Activated CD4-positive, alpha-beta T cell treated with anti-CD3 and anti-CD28 coated beads, Interleukin-2, amount 10 ng/mL, durations not matched to agents 7 days and 5 days (primary cell): ENCODE data around the gene ADAT2. TPM values are rescaled to one million over a fixed set of nuclear protein-coding genes. Genes with fewer than 3 reads are reported as not detected.

ENCODE experiments used
- CTCF ChIA-PET: fragments of 350-600 bp; sonication (Branson Sonifier 250); formaldehyde crosslinking; loops from one replicate; lab custom pipeline; 2021; ENCODE audit warnings: antibody characterized with exemption; lab: Charles Lee
- POLR2A ChIA-PET: fragments of 350-600 bp; sonication (Branson Sonifier 250); formaldehyde crosslinking; loops from one replicate; lab custom pipeline; 2021; ENCODE audit warnings: antibody characterized with exemption; lab: Charles Lee
- DNase-seq: peaks from one replicate; pipeline ENCODE4 v3.0.0-alpha.2; 2020
- H3K27ac Mint-ChIP-seq: one replicate; pipeline ENCODE4 v1.8.0; 2021; ENCODE audit warnings: mild to moderate bottlenecking, moderate library complexity, mixed read lengths
- H3K27me3 Mint-ChIP-seq: one replicate; pipeline ENCODE4 v1.8.0; 2021; ENCODE audit warnings: mixed read lengths
- H3K36me3 Mint-ChIP-seq: one replicate; pipeline ENCODE4 v1.8.0; 2021; ENCODE audit warnings: low read depth, mixed read lengths
- H3K4me1 Mint-ChIP-seq: one replicate; pipeline ENCODE4 v1.8.0; 2021; ENCODE audit warnings: mixed read lengths
- H3K4me3 Mint-ChIP-seq: one replicate; pipeline ENCODE4 v1.8.0; 2021; ENCODE audit warnings: mild to moderate bottlenecking, moderate library complexity, mixed read lengths
- H3K9me3 Mint-ChIP-seq: one replicate; pipeline ENCODE4 v1.8.0; 2021; ENCODE audit warnings: mixed read lengths
- total RNA-seq, 2 experiments: library from RNA; stranded (reverse); gene quantifications; one replicate each; pipeline ENCODE4 v1.2.3, GENCODE V29; 2021

ADAT2 gene
- total RNA-seq, 2 experiments from 2014 or later = 19.1 to 20.2 TPM

DNA sequence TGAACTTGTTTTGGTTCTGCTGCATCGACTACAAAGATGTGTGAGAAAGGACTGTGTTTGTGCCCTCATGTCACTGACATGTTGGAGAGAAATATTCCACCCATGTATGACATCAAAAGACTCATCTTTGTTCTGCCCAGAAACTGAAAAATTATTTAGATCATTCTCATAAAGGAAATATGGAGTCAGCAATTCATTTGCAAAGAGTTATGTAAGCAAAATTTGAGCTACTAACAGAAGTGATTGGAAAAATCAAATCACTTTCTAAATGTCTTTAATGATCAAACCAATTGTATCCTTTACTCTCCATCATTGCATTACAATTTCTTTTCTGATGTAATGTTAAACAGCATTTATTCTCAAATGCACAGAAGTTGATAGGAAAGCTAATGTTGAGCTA is 19.3 kb downstream of the ADAT2 start:
- no peak for DNase-seq
- CTCF ChIA-PET = interaction anchor here (1.0 kb wide), 1 partner anchor 11 kb away, joined by 3 read pairs; no protein-coding TSS in a partner anchor
- peaks cover 2% of the 10 kb centered on the region for H3K4me1 Mint-ChIP-seq
- peaks cover 7% of the 10 kb centered on the region for H3K36me3 Mint-ChIP-seq
- H3K9me3 Mint-ChIP-seq = no peaks in the 10 kb centered on the region
- no peaks in the 10 kb centered on the region for H3K27me3 Mint-ChIP-seq
- POLR2A ChIA-PET = no interaction called here
- no peak overlapping the region for H3K27ac Mint-ChIP-seq
- H3K4me3 Mint-ChIP-seq = no peak overlapping the region

DNA sequence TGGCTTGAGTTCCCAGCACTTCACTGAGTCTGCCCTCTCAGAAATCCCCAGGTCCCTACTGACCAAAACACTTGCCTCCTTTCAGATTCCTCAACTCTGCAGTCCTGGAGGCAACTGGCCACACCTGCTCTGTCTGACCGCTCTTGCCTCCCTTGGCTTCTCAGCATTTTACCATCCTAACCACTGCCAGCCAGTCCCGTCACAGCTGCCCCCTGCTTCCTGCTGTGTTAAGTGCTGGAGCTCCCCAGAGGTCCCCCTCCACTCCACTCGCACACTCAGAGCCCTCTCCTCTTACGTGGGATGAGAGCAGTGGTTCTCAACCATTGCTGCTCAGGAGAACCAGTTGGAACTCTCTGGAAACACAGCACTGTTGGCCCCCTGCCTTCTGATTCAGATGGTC is 20.5 kb downstream of the ADAT2 start:
- Mint-ChIP-seq H3K9me3 (no peaks in the 10 kb centered on the region), H3K4me1 (peaks cover 2% of the 10 kb centered on the region), H3K27me3 (no peaks in the 10 kb centered on the region), H3K27ac (no peak overlapping the region), H3K4me3 (no peak overlapping the region), H3K36me3 (peaks cover 3% of the 10 kb centered on the region)
- POLR2A ChIA-PET = no interaction called here
- DNase-seq = no peak
- CTCF ChIA-PET = no interaction called here

DNA sequence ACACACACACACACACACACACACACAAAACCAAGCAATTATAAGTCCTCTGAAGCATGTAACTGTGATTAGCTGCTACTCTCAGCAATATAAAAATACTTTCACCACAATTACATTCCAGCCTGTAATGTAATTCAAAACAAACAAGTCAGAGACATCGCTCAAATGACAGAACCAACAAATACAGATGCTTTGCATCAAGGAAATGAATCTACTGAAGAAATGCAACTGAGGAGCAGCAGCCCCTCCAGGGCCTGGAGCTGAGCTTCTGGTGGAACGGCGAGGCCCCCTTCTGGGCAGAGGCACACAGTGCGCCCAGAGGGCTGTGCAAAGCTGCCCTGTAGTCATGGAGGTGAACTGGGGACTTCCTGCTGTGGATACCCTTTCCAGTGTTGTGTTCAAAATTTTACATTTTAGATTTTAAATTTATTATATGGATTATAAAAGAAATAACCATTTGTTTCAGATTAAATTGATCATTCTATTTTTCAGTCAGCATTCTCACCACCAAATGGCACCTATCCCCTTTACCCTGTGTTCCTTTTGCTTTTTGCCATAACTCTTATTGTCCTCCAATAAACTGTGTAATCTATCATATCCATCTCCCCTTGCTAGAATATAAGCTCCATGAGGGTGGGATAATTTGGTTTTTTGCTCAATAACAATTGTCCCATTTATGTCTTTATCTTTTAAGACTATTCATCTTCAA is 23.2 kb downstream of the ADAT2 start:
- ChIA-PET POLR2A (interaction anchor here (0.7 kb wide), 1 partner anchor 84 kb away, joined by 3 read pairs; the partner anchor contains the start of gene FUCA2), CTCF (interaction anchor here (0.6 to 2.1 kb wide), 20 partner anchors 8 to 952 kb away, joined by 3 to 7 read pairs (median 4); no protein-coding TSS in a partner anchor)
- peak; percentile 76 for DNase-seq
- Mint-ChIP-seq H3K27ac (no peak overlapping the region), H3K4me3 (no peak overlapping the region), H3K9me3 (no peaks in the 10 kb centered on the region), H3K36me3 (peaks cover 5% of the 10 kb centered on the region), H3K4me1 (peaks cover 2% of the 10 kb centered on the region), H3K27me3 (no peaks in the 10 kb centered on the region)

DNA sequence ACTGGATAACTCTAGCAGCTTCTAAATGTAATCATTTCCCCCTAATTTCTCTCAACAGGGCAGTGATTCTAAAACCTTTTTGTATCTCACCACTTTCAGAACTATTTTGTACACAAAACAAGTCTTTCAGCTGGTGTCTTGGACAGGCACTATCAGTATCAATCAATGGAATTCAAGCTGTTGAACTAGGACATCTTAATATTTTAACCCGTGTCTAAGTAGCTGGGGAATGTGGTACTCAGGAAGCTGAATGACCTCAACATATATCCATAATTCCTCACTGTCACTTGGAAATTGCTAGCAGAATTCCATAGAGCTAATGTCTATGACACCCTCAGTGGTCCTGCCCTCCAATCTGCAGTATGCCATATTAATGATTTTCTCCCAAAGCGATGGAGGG is 24.5 kb downstream of the ADAT2 start:
- Mint-ChIP-seq H3K4me3 (no peak overlapping the region), H3K9me3 (no peaks in the 10 kb centered on the region), H3K4me1 (peaks cover 2% of the 10 kb centered on the region), H3K27me3 (no peaks in the 10 kb centered on the region), H3K36me3 (peaks cover 2% of the 10 kb centered on the region), H3K27ac (no peak overlapping the region)
- POLR2A ChIA-PET = interaction anchor here (0.6 kb wide), 1 partner anchor 92 kb away, joined by 4 read pairs; no protein-coding TSS in a partner anchor
- CTCF ChIA-PET = interaction anchor here (0.6 to 0.7 kb wide), 3 partner anchors 10 to 908 kb away, joined by 3 read pairs; no protein-coding TSS in a partner anchor
- DNase-seq = no peak

DNA sequence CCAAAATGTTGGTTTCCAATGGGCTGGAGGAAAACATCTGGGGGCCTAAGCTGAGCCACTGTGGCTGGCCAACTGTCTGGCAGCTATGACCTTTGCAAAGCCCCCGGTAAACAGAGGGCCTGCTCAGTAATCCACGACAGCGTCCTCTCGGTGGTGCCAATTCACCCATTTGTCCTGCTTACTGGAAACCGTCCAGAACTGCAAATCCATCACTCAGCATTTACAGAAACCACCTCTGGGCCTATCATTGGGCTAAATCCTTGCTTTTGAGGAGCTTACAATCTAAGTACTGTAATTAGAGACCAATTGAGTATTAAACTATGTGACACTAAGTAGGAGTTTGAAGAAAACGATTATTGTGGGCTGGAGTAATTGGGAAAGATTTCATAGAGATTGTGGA is 31.0 kb downstream of the ADAT2 start:
- H3K27me3 Mint-ChIP-seq = no peaks in the 10 kb centered on the region
- CTCF ChIA-PET = interaction anchor here (1.3 kb wide), 2 partner anchors 8 to 15 kb away, joined by 3 to 5 read pairs; no protein-coding TSS in a partner anchor
- no peak overlapping the region for H3K4me3 Mint-ChIP-seq
- no peak overlapping the region for H3K27ac Mint-ChIP-seq
- POLR2A ChIA-PET = no interaction called here
- H3K9me3 Mint-ChIP-seq = no peaks in the 10 kb centered on the region
- DNase-seq = no peak
- H3K36me3 Mint-ChIP-seq = no peaks in the 10 kb centered on the region
- H3K4me1 Mint-ChIP-seq = no peaks in the 10 kb centered on the region

DNA sequence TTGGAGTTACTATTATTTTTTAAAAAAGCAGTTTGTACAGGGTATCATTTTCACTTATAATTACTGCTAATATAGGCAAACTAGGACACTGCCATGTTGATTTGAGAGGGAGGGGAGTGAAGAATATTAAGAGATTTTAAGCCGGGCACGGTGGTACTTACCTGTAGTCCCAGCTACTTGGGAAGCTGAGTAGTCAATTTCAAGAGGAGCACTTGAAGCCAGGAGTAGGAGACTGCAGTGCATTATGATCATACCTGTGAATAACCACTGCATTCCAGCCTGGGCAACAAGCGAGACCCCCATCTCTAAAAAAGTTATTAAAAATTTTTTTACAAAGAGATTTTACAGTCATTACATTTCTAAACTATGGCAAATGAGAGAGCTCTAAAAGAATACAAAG is 35.7 kb downstream of the ADAT2 start:
- H3K9me3 Mint-ChIP-seq = no peaks in the 10 kb centered on the region
- DNase-seq = no peak
- CTCF ChIA-PET = interaction anchor here (0.8 to 1.4 kb wide), 2 partner anchors 10 to 89 kb away, joined by 3 to 5 read pairs; no protein-coding TSS in a partner anchor
- no peaks in the 10 kb centered on the region for H3K36me3 Mint-ChIP-seq
- H3K27me3 Mint-ChIP-seq = no peaks in the 10 kb centered on the region
- POLR2A ChIA-PET = no interaction called here
- no peak overlapping the region for H3K27ac Mint-ChIP-seq
- H3K4me1 Mint-ChIP-seq = no peaks in the 10 kb centered on the region
- H3K4me3 Mint-ChIP-seq = no peak overlapping the region

DNA sequence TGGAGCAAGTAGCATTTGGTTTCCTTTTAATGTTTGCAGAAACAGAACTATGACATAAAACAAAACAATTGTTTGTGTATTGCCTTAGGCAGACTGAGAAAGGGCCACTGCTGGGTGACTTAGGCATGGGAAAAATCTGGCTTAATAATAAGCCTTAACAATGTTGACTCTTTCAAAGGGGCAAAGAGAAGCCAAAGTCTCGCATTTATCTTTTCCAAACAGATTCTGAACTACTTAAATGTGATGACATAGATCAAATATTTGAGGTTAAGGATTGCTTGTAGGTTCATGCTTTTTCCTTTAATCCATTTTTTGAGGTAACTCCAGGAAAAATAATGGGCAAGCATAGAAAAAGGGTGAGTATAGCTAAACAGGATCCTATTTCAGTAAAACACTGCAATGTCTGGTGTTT is 39.6 kb downstream of the ADAT2 start:
- CTCF ChIA-PET = interaction anchor here (0.7 kb wide), 1 partner anchor 322 kb away, joined by 3 read pairs; no protein-coding TSS in a partner anchor
- no peak overlapping the region for H3K4me3 Mint-ChIP-seq
- H3K4me1 Mint-ChIP-seq = no peaks in the 10 kb centered on the region
- H3K27ac Mint-ChIP-seq = no peak overlapping the region
- no peaks in the 10 kb centered on the region for H3K27me3 Mint-ChIP-seq
- DNase-seq = no peak
- H3K9me3 Mint-ChIP-seq = peaks cover 5% of the 10 kb centered on the region
- POLR2A ChIA-PET = no interaction called here
- H3K36me3 Mint-ChIP-seq = no peaks in the 10 kb centered on the region

DNA sequence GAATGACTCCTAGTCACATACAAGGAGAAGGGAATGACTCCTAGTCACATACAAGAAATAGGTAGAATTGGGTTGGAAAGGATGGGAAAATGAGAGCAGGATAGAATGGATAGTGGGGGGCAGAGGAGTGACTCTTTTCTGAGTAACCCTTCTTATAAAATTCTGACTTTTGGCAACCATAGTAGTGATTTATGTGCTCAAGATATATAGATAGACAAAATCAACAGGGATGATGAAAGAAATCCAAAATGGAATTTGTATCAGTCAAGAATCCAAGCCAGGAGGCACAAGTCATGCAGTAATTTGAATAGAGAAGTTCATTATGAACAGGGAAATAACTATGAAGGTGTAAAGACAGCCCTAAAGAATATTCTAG is 41.7 kb downstream of the ADAT2 start:
- H3K4me1 Mint-ChIP-seq = no peaks in the 10 kb centered on the region
- no peak overlapping the region for H3K27ac Mint-ChIP-seq
- ChIA-PET POLR2A (no interaction called here), CTCF (no interaction called here)
- DNase-seq = no peak
- peaks cover 2% of the 10 kb centered on the region for H3K27me3 Mint-ChIP-seq
- H3K9me3 Mint-ChIP-seq = peaks cover 5% of the 10 kb centered on the region
- no peaks in the 10 kb centered on the region for H3K36me3 Mint-ChIP-seq
- H3K4me3 Mint-ChIP-seq = no peak overlapping the region

DNA sequence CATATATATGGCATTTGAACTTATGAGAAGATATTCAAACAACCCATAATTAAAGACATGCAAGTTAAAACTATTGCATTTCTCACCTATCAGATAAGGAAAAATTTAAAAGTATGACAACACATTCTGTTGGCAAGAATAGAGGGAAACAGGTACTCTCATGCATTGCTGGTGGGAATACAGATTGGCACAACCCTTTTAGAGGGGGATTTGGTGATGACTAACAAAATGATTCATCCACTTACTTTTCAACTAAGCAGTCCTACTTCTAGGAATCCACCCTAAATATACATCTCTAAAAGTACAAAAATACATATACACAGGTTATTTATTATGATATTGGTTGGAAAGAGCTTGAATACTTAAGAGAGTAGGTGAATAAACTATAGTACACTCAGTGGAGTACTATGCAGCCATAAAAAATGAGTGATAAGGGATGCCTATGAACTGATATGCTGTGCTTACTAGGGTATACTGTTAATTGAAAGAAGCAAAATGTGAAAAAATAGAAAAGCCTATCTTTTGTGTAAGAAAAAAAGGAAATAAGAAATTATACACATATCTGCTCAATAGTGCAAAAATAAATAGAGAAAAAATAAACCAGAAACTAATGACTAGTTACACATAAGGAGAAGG is 42.2 kb downstream of the ADAT2 start:
- ChIA-PET POLR2A (no interaction called here), CTCF (no interaction called here)
- Mint-ChIP-seq H3K4me3 (no peak overlapping the region), H3K4me1 (no peaks in the 10 kb centered on the region), H3K27me3 (peaks cover 2% of the 10 kb centered on the region), H3K27ac (no peak overlapping the region), H3K36me3 (no peaks in the 10 kb centered on the region), H3K9me3 (peaks cover 5% of the 10 kb centered on the region)
- DNase-seq = no peak

DNA sequence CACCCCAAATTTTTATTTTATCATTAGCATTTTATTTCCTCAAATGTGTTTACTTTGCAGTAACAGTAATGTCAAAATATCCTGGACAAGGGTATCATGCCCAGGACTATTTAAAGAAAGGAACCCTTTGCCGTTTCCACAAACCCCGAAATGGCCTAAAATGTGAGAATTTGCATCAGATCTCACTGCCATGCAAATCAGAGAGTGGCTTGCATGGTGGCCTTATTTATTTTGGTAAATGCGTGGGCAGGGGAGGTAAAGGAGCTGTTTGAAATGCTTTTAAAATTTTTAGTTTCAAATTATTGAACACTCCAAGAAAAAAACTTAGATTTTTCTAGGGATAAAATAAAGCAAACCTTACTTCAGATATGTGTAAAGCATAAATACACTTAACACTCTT is 43.8 kb downstream of the ADAT2 start:
- ChIA-PET CTCF (no interaction called here), POLR2A (no interaction called here)
- H3K4me3 Mint-ChIP-seq = no peak overlapping the region
- H3K9me3 Mint-ChIP-seq = peaks cover 5% of the 10 kb centered on the region
- no peaks in the 10 kb centered on the region for H3K36me3 Mint-ChIP-seq
- H3K4me1 Mint-ChIP-seq = peaks cover under 1% of the 10 kb centered on the region
- no peak overlapping the region for H3K27ac Mint-ChIP-seq
- H3K27me3 Mint-ChIP-seq = peaks cover 2% of the 10 kb centered on the region
- no peak for DNase-seq

DNA sequence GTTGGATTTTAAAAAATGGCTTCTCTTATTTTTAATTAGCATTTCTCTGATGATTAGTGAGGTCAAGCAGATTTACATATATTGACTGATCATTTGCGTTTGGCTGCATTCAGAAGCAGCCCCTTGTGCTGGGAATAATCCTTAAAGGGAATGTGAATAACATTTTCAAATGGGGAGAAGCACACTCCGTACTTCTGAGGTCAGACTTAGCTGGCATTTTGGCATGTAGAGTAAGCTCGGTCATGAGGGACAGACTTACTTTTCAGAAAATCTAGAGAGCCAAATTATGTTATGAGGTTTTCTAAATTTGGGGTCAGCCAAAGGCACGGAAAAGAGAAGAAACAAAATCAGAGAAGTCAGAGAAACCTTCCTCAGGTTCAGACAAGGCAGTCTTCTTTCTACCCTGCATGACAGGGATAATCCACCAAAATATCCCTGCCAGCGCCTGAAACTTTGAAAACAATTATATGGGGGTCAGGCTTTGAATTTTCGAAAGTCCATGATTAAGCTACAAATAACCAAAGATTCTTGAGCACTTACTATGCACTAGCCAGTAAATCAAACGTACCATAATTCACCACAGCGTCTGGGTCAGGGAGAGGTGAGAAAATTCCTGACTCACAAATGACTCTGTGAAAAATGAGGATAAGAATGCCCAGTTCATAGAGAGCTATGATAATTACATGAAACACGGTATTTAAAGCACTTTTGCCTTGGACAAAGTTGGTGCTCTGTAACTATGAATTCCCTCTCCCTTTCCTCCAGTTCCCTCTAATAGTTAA is 44.9 kb downstream of the ADAT2 start:
- DNase-seq = no peak
- CTCF ChIA-PET = no interaction called here
- no peak overlapping the region for H3K4me3 Mint-ChIP-seq
- peaks cover 2% of the 10 kb centered on the region for H3K27me3 Mint-ChIP-seq
- H3K9me3 Mint-ChIP-seq = peaks cover 5% of the 10 kb centered on the region
- H3K36me3 Mint-ChIP-seq = no peaks in the 10 kb centered on the region
- POLR2A ChIA-PET = no interaction called here
- H3K27ac Mint-ChIP-seq = no peak overlapping the region
- peaks cover 9% of the 10 kb centered on the region for H3K4me1 Mint-ChIP-seq

DNA sequence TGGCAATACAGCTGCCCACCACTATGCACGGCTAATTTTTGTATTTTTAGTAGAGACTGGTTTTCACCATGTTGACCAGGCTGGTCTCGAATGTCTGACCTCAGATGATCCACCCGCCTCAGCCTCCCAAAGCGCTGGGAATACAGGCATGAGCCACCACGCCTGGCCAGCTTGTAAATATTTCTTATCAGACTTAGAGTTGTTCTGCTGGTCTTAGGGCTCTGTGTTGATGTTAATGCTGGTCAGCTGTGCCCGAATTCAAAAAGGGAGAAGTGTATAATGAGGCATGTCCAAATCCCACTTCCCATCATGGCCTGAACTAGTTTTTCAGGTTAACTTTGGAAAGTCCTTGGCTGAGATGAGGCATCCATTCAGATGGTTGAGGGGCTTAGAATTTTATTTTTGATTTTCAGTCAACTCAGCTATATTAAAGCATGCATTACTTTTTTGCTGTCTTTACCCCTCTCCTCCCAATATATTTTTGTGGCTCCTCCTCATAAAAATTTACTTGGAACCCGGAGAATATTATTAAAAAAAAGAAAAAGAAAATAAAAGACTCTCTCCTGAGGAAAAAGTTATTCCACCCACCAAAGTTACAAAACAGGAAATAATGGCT is 47.7 kb downstream of the ADAT2 start:
- DNase-seq = no peak
- Mint-ChIP-seq H3K27ac (no peak overlapping the region), H3K9me3 (no peaks in the 10 kb centered on the region), H3K4me1 (peaks cover 20% of the 10 kb centered on the region), H3K27me3 (peaks cover 2% of the 10 kb centered on the region), H3K36me3 (no peaks in the 10 kb centered on the region), H3K4me3 (no peak overlapping the region)
- ChIA-PET CTCF (no interaction called here), POLR2A (no interaction called here)
